ENCODE results near the gene C19orf67.

GRCh38 chr19:14066134-14066533, 19.4 kb downstream of the C19orf67 start:
- TF ChIP-seq, protein P1, sequence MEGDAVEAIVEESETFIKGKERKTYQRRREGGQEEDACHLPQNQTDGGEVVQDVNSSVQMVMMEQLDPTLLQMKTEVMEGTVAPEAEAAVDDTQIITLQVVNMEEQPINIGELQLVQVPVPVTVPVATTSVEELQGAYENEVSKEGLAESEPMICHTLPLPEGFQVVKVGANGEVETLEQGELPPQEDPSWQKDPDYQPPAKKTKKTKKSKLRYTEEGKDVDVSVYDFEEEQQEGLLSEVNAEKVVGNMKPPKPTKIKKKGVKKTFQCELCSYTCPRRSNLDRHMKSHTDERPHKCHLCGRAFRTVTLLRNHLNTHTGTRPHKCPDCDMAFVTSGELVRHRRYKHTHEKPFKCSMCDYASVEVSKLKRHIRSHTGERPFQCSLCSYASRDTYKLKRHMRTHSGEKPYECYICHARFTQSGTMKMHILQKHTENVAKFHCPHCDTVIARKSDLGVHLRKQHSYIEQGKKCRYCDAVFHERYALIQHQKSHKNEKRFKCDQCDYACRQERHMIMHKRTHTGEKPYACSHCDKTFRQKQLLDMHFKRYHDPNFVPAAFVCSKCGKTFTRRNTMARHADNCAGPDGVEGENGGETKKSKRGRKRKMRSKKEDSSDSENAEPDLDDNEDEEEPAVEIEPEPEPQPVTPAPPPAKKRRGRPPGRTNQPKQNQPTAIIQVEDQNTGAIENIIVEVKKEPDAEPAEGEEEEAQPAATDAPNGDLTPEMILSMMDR (IDR thresholded peaks at IDR 0.05) = no peak
- no peak for TF ChIP-seq EZH2 (IDR thresholded peaks at IDR 0.05; ENCODE audit: borderline replicate concordance, insufficient read depth, low read depth, low read length, poor library complexity, severe bottlenecking)

Measured in B cell (primary cell).